Smooth muscle cell (in vitro differentiated cells): ENCODE data around the gene CWF19L2. TPM values are rescaled to one million over a fixed set of nuclear protein-coding genes. Genes with fewer than 3 reads are reported as not detected.
"Not testable (repeated sequence)": the region's sequence is repeated elsewhere in the genome, so short reads cannot be mapped to it uniquely, and the experiment has no call there.

Experiments used
- DNase-seq: peaks from one replicate; lab custom pipeline; 2025; ENCODE audit not compliant: unreplicated experiment; lab: John Stamatoyannopoulos, UW
- H2AFZ ChIP-seq: fragments of 200-600 bp; sonication (generic); 2 replicates; pipeline ENCODE4 v1.6.0; 2016; ENCODE audit warnings: antibody characterized with exemption, low read depth, mild to moderate bottlenecking
- H3F3A ChIP-seq: fragments of 200-600 bp; sonication (generic); 2 replicates; pipeline ENCODE4 v1.6.0; 2017; ENCODE audit warnings: antibody characterized with exemption, low read depth
- H3K27ac ChIP-seq: fragments of 200-600 bp; sonication (generic); 2 replicates; pipeline ENCODE4 v1.5.1; 2016; ENCODE audit warnings: low read depth, mild to moderate bottlenecking
- H3K27me3 ChIP-seq: fragments of 200-600 bp; sonication (generic); 2 replicates; pipeline ENCODE4 v1.6.1; 2016; ENCODE audit warnings: low read depth, mild to moderate bottlenecking
- H3K36me3 ChIP-seq: fragments of 200-600 bp; sonication (generic); 2 replicates; pipeline ENCODE4 v1.5.1; 2016; ENCODE audit warnings: low read depth
- H3K4me1 ChIP-seq: fragments of 200-600 bp; sonication (generic); 2 replicates; pipeline ENCODE4 v1.5.1; 2016; ENCODE audit warnings: low read depth
- H3K4me2 ChIP-seq: fragments of 200-600 bp; sonication (generic); 2 replicates; pipeline ENCODE4 v1.6.0; 2016; ENCODE audit warnings: mild to moderate bottlenecking
- H3K4me3 ChIP-seq: fragments of 200-600 bp; sonication (generic); 2 replicates; pipeline ENCODE4 v1.5.1; 2016; ENCODE audit warnings: mild to moderate bottlenecking
- H3K79me2 ChIP-seq: fragments of 200-600 bp; sonication (generic); 2 replicates; pipeline ENCODE4 v1.6.0; 2016; ENCODE audit warnings: low read depth, mild to moderate bottlenecking
- H3K9ac ChIP-seq: fragments of 200-600 bp; sonication (generic); 2 replicates; pipeline ENCODE4 v1.6.0; 2016; ENCODE audit warnings: low read depth
- H3K9me3 ChIP-seq: fragments of 200-600 bp; sonication (generic); replicated peaks from 2 replicates; pipeline ENCODE4 v1.5.1; 2016; ENCODE audit warnings: low read depth
- H4K20me1 ChIP-seq: fragments of 200-600 bp; sonication (generic); 2 replicates; pipeline ENCODE4 v1.6.0; 2016; ENCODE audit warnings: low read depth
- CTCF ChIP-seq: fragments of 200-600 bp; sonication (generic); IDR thresholded peaks from 2 replicates; pipeline ENCODE4 v1.5.1; 2017; ENCODE audit warnings: borderline replicate concordance, mild to moderate bottlenecking, antibody characterized with exemption; ENCODE audit not compliant: insufficient read depth, poor library complexity, severe bottlenecking
- WGBS: methylation state at CpG from one replicate; pipeline ENCODE4 v1.1.7; 2016; ENCODE audit warnings: low lambda C conversion rate; 5-methylcytosine and 5-hydroxymethylcytosine counted together
- polyA plus RNA-seq: library from polyadenylated mRNA; unstranded; fragments of >200 nt; fragmentation: Nextera tagmentation; extraction: Ambion mirVana; gene quantifications from 2 replicates; pipeline ENCODE4 v1.2.1, GENCODE V29; 2016
- total RNA-seq: library from RNA; depleted of rRNA; stranded (reverse); fragments of >200 nt; gene quantifications from 2 replicates; pipeline ENCODE4 v1.2.3, GENCODE V29; 2014

Gene CWF19L2
- total and polyA plus RNA-seq, 2 experiments from 2014 or later = 4.2 to 17.6 TPM

- Histone ChIP-seq H3K9me3 (no peaks in the 10 kb centered on the region), H3K36me3 (peaks cover 5% of the 10 kb centered on the region), H3K4me2 (no peak overlapping the region), H3K4me3 (no peak overlapping the region), H3K27ac (no peak overlapping the region), H3K4me1 (no peaks in the 10 kb centered on the region), H4K20me1 (no peaks in the 10 kb centered on the region), H2AFZ (no peak overlapping the region), H3F3A (no peaks in the 10 kb centered on the region), H3K9ac (no peak overlapping the region), H3K79me2 (no peaks in the 10 kb centered on the region), H3K27me3 (no peaks in the 10 kb centered on the region)
- no peak for DNase-seq
- no peak for TF ChIP-seq CTCF
- WGBS = 100% methylated on average over 1 of the region's 1 CpG
These were observed 44.1 kb upstream of the CWF19L2 start for GRCh38 chr11:107501713-107502112.

DNA sequence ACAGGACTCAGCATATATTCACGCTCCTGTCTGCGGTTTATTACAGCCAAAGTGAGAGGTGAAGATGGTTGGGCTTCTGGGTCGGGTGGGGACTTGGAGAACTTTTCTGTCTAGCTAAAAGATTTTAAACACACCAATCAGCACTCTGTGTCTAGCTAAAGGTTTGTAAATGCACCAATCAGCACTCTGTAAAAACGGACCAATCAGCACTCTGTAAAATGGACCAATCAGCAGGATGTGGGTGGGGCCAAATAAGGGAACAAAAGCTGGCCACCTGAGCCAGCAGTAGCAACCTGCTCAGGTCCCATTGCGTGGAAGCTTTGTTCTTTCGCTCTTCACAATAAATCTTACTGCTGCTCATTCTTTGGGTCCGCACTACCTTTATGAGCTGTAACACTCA, 39.7 kb upstream of the CWF19L2 start:
- not testable (repeated sequence) for DNase-seq, H3K4me2 ChIP-seq, H3K36me3 ChIP-seq, H3K79me2 ChIP-seq, H3K27ac ChIP-seq, H4K20me1 ChIP-seq, H3F3A ChIP-seq, H3K9me3 ChIP-seq, H3K9ac ChIP-seq, H3K4me1 ChIP-seq, H2AFZ ChIP-seq, H3K27me3 ChIP-seq, H3K4me3 ChIP-seq
- 94% methylated on average over 7 of the region's 7 CpGs for WGBS

DNA sequence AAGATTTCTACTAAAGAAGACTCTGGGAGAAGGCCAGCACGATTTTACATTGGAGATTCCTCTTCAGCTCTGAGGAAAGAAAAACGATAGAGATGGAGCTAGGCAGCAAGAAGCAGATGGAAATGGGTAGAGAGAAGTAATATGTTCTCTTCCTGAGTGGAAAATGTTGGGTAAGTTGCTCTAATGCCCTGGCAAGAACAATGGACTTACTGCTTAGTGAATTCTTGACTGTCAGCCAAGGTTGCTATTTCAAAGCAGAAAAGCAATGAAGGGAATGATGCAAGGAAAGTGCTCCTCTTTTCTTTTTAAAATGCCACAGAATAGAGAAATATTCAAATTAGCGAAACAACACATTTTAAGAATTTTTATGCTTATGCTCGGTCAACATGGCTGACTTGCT, 38.4 kb upstream of the CWF19L2 start:
- no peaks in the 10 kb centered on the region for H3K4me1 ChIP-seq
- no peaks in the 10 kb centered on the region for H4K20me1 ChIP-seq
- no peaks in the 10 kb centered on the region for H3F3A ChIP-seq
- no peaks in the 10 kb centered on the region for H3K9me3 ChIP-seq
- WGBS = 86% methylated on average over 4 of the region's 4 CpGs
- H3K79me2 ChIP-seq = no peaks in the 10 kb centered on the region
- no peak overlapping the region for H3K27ac ChIP-seq
- no peak overlapping the region for H3K9ac ChIP-seq
- no peak overlapping the region for H2AFZ ChIP-seq
- no peak for TF ChIP-seq CTCF
- no peak overlapping the region for H3K4me3 ChIP-seq
- no peaks in the 10 kb centered on the region for H3K36me3 ChIP-seq
- no peaks in the 10 kb centered on the region for H3K27me3 ChIP-seq
- DNase-seq = no peak
- H3K4me2 ChIP-seq = no peak overlapping the region

DNA sequence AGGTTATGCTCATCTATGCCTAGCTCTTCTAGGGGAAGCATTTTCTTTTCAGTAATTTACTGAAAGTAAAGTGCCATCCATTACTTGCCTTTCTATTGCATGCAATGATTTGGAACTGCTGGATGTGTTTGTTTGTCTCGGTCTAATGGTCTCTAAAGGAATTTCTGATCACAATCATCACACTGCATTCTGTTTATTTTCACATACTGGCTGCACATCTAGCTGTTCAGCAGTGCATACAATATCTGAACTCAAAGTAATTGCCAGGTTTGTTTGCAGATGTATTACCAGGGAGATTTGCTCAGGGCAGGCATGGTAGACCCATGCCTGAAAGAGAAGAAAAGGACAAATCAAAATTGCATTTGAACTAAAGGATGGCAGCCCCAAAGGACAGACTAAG, 36.4 kb upstream of the CWF19L2 start:
- Histone ChIP-seq H3K27ac (no peak overlapping the region), H3K9ac (no peak overlapping the region), H3K4me3 (no peak overlapping the region), H3K27me3 (no peaks in the 10 kb centered on the region), H2AFZ (no peak overlapping the region), H4K20me1 (no peaks in the 10 kb centered on the region), H3F3A (no peaks in the 10 kb centered on the region), H3K79me2 (no peaks in the 10 kb centered on the region), H3K4me1 (no peaks in the 10 kb centered on the region), H3K4me2 (no peak overlapping the region), H3K36me3 (no peaks in the 10 kb centered on the region), H3K9me3 (no peaks in the 10 kb centered on the region)
- WGBS = 81% methylated on average over 1 of the region's 1 CpG
- DNase-seq = no peak
- TF ChIP-seq CTCF = no peak
